RWPE1 (cell line): Measurements from ENCODE around the gene MBNL1.

Source experiments
- CTCF ChIA-PET: fragments of 350-600 bp; sonication (Branson Sonifier 250); formaldehyde crosslinking; extraction: SDS; loops from one replicate; lab custom pipeline; 2021; lab: Yijun Ruan, JAX
- POLR2A ChIA-PET: fragments of 400-600 bp; formaldehyde crosslinking; extraction: SDS; loops from one replicate; lab custom pipeline; 2020; ENCODE audit warnings: antibody characterized with exemption; ENCODE audit not compliant: low non-redundant PET; lab: Yijun Ruan, JAX
- DNase-seq: peaks from one replicate; pipeline ENCODE4 v3.0.0; 2012; ENCODE audit warnings: low spot score
- H3K27ac ChIP-seq: fragments of 450-650 bp; 2 replicates; pipeline ENCODE4 v1.5.1; 2017
- TF ChIP-seq, protein P1 (sequence below): fragments of 450-650 bp; conservative IDR thresholded peaks from 2 replicates; pipeline ENCODE4 v1.5.1; 2017; ENCODE audit warnings: low read depth, mild to moderate bottlenecking

Gene MBNL1

GRCh38 chr3:152491922-152492321 is 223.2 kb downstream of the MBNL1 start:
- DNase-seq, result no peak
- POLR2A ChIA-PET, result no interaction called here
- H3K27ac ChIP-seq, result no peak overlapping the region
- CTCF ChIA-PET, result interaction anchor here (0.8 to 1.1 kb wide), 2 partner anchors 15 to 48 kb away, joined by 3 read pairs; no protein-coding TSS in a partner anchor
- TF ChIP-seq, protein P1, sequence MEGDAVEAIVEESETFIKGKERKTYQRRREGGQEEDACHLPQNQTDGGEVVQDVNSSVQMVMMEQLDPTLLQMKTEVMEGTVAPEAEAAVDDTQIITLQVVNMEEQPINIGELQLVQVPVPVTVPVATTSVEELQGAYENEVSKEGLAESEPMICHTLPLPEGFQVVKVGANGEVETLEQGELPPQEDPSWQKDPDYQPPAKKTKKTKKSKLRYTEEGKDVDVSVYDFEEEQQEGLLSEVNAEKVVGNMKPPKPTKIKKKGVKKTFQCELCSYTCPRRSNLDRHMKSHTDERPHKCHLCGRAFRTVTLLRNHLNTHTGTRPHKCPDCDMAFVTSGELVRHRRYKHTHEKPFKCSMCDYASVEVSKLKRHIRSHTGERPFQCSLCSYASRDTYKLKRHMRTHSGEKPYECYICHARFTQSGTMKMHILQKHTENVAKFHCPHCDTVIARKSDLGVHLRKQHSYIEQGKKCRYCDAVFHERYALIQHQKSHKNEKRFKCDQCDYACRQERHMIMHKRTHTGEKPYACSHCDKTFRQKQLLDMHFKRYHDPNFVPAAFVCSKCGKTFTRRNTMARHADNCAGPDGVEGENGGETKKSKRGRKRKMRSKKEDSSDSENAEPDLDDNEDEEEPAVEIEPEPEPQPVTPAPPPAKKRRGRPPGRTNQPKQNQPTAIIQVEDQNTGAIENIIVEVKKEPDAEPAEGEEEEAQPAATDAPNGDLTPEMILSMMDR, result no peak

GRCh38 chr3:152496286-152496685 is 227.6 kb downstream of the MBNL1 start:
- TF ChIP-seq, protein P1, result no peak
- H3K27ac ChIP-seq, result no peak overlapping the region
- no peak for DNase-seq
- ChIA-PET POLR2A (no interaction called here), CTCF (no interaction called here)

GRCh38 chr3:152496716-152497115 is 228.0 kb downstream of the MBNL1 start:
- DNase-seq, result no peak
- ChIA-PET POLR2A (no interaction called here), CTCF (no interaction called here)
- TF ChIP-seq, protein P1, result no peak
- no peak overlapping the region for H3K27ac ChIP-seq

DNA sequence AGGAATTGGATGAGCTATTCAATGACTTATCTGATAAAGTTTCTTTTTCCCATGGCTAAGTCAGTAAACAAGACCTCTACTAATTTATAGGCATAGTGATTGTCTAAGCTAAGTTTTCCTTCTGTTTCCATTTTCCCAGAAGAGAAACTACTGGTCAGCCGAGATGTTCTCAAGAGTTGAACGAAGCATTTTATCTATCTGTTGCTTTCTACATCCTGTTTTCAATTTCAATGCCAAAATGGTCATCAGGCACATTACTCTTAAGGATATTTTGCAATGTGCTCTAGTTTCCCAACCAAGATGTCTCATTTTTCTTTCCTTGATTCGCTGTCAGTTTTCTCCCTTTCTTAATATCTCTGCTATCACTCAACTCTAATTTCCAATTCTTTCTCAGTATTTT is 228.7 kb downstream of the MBNL1 start:
- DNase-seq, result no peak
- no peak overlapping the region for H3K27ac ChIP-seq
- TF ChIP-seq, protein P1, result no peak
- ChIA-PET POLR2A (no interaction called here), CTCF (no interaction called here)

DNA sequence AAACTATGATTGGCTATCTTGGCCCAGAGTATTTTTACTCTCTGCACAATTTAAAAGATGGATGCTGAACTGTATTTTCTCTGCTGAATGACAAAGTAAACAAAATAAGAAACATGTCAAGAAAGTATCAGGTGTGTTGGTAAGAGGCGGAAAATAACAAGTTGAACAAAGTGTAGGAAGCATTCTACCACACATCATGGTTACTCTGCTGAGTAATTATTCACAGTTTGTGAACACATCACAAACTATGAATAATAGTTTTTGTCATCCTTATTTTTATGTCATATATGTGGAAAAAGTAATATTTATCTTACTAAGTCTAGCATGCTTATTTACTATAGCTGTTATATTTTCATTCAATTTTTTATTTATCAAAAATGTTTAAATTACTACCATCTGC is 229.2 kb downstream of the MBNL1 start:
- TF ChIP-seq, protein P1, result no peak
- POLR2A ChIA-PET, result no interaction called here
- DNase-seq, result no peak
- no peak overlapping the region for H3K27ac ChIP-seq
- CTCF ChIA-PET, result no interaction called here

- ChIA-PET CTCF (interaction anchor here (0.7 to 1.1 kb wide), 2 partner anchors 9 to 17 kb away, joined by 3 to 4 read pairs; no protein-coding TSS in a partner anchor), POLR2A (no interaction called here)
- DNase-seq, result no peak
- TF ChIP-seq, protein P1, result no peak
- H3K27ac ChIP-seq, result no peak overlapping the region
Measured at GRCh38 chr3:152499791-152500385, 231.2 kb downstream of the MBNL1 start.
